IPS DF 4.7 (cell line): ENCODE measurements around the gene BSCL2.
"Not testable (repeated sequence)": the region's sequence is repeated elsewhere in the genome, so short reads cannot be mapped to it uniquely, and the experiment has no call there.

Experiments
- DNase-seq: peaks from one replicate; pipeline ENCODE4 v3.0.0-alpha.2; 2013; ENCODE audit warnings: low spot score; ENCODE audit errors: extremely low read depth

Gene BSCL2

GRCh38 chr11:62707277-62707861, at the start of gene BSCL2, which contains the start of gene GNG3:
TSS of gene BSCL2 (minus strand) at chr11:62707424. CDS start at chr11:62707195, 229 bp downstream.
TSS of gene GNG3 (plus strand) at chr11:62707676. CDS start at chr11:62708296, 620 bp downstream.
- no peak for DNase-seq

GRCh38 chr11:62755086-62755615, 47.9 kb upstream of the BSCL2 start:
- no peak for DNase-seq

DNA sequence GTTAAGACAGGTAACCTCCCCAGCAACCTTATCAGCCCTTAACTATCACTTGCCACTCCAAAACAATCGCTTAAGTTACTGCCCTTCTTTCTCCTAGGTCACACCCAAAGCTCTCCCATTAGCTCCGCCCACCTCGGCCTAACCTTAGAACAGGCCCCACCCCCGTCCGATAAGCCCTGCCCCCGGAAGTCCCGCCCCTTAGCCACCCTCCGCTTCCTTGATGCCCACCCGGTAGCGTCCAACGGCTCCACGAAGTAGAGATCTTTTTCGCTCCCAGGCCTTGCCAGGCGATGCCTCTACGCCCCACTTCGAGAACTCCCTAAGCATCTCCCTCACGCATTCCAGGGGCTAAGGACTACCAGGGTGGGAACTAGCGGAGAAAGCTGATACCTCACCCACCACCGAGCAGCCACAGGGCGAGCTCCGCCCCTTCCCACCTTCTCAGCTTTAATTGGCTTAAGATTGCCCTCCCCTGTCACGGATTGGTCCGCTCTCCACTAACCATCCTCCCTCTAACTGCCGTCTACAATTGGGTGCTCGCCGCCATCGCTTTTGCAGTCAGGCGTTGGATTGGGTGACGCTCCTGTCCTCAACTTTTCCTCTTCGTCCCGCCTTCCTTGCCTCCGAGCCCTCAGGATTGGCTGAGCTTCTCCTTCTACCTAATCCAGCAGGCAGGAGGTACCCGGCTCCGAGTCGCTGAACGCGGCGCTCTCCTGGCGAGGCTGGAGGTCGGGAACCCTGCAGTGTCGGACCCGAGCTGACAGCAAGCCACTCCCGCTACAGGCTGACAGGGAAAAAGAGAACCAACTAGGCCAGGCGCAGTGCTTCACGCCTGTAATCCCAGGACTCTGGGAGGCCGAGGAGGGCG, 46.7 kb upstream of the BSCL2 start, which contains the start of gene ZBTB3:
ZBTB3 (minus strand) TSS at position 425 of the 868 bp plus-strand sequence. CDS start 496 bp downstream, outside the sequence.
- DNase-seq = peak; percentile 97

DNA sequence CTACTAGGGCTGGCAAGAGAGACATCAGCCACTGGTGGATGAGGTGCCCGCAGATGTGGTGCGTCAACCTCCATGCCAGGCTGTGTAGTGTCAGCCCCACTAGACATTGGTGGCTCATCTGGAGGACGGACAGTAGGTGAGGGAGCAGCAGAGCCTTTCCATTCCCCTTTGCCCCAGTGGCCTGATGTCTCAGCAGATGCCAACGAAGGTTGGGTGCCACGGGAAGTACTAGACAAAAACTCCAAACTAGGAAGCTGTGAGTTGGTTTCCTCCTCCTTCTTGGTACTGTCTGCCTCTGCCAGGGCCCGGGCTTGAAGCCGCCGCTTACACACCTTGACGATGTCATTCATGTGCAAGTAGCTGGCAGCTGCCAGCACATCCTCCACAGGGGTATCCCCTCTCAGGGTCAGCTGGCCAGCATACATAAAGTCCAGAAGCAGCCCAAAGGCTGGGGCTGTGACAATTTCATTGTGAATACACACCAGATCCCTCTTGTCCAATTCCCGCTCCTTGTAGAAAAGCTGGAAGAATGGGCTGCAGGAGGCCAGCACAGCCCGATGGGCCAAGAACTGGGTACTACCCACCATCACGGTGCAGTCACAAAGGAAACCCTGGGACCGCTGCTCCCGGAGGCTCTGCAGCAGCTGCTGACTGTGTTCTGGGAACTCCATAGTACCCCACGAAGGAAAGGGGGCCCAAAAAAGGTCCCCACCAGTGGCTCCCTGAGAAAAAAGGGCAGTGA, 45.9 kb upstream of the BSCL2 start:
- no peak for DNase-seq

- DNase-seq = no peak
Observed at GRCh38 chr11:62752177-62752785, 45.1 kb upstream of the BSCL2 start.

GRCh38 chr11:62749931-62750330, 42.7 kb upstream of the BSCL2 start:
- DNase-seq = not testable (repeated sequence)

GRCh38 chr11:62747475-62748160, 40.4 kb upstream of the BSCL2 start:
- no peak for DNase-seq

- no peak for DNase-seq
Observed at GRCh38 chr11:62737196-62737595, 30.0 kb upstream of the BSCL2 start.

DNA sequence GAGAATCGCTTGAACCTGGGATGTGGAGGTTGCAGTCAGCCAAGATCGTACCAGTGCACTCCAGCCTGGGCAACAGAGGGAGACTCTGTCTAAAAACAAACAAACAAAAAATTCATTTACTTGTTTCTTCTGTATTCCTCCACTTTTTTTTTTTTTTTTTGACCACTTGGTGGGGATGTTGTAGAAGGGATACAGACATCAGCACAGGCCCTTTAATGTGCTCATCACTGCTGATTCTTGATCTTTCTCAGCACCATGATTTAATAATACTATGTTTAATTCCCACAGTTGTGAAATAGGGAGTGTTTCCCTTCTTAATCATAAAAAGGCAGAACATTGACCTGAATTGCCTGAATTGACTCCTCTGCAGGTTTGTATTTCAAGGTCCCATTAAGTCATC, 25.6 kb upstream of the BSCL2 start:
- no peak for DNase-seq

GRCh38 chr11:62730076-62730475, 22.9 kb upstream of the BSCL2 start:
- DNase-seq = not testable (repeated sequence)

- no peak for DNase-seq
Observed at GRCh38 chr11:62728171-62728988, 21.2 kb upstream of the BSCL2 start, which contains the start of gene TTC9C. TSS of gene TTC9C (plus strand) at chr11:62728486. CDS start at chr11:62728849, 363 bp downstream.

- DNase-seq = peak; percentile 96
Observed at GRCh38 chr11:62727872-62728170, 20.6 kb upstream of the BSCL2 start.

- DNase-seq = no peak
Observed at GRCh38 chr11:62727165-62727871, 20.1 kb upstream of the BSCL2 start, which contains the start of gene HNRNPUL2. TSS of gene HNRNPUL2 (minus strand) at chr11:62727457. CDS start at chr11:62727156, 301 bp downstream.

DNA sequence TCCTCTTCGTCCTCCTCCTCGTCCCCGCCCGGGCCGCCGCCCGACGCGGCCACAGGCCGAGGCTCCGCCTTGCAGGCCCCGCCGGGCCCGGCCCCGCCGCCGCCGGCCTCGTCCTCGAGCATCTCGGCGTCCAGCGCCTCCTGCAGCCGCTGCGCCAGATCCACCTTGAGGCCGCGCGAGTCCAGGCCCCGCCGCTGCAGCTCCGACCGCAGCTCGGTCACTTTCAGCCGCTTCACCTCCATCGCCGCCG, 19.6 kb upstream of the BSCL2 start:
- DNase-seq = no peak

- no peak for DNase-seq
Observed at GRCh38 chr11:62726156-62726914, 19.1 kb upstream of the BSCL2 start.

GRCh38 chr11:62725646-62726045, 18.4 kb upstream of the BSCL2 start:
- DNase-seq = no peak

- DNase-seq = no peak
Observed at GRCh38 chr11:62724171-62724570, 16.9 kb upstream of the BSCL2 start.

DNA sequence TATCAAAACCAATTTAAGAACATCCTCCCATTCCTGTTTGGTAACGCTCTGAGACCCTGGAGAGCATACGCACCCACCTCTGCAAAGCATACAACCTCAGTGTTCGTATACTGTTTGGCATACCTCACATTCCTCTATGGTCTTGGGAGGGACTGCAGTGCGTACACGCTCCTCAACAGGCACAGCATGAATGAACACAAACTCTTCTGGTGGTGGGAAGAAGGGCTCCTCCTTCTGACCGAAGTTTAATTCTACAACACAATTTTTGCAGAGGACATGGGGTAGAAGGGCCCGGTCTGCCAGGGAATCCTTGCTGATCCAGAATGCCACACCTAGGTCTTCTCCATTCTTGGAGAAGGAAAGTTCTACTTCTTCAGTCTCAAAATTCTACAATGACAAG, 14.8 kb upstream of the BSCL2 start:
- DNase-seq = no peak
